22Rv1 (cell line): ENCODE measurements around the gene RFC4.

Experiments used
- CTCF ChIP-seq: fragments of 450-650 bp; IDR thresholded peaks from 2 replicates; pipeline ENCODE4 v1.5.1; 2017; ENCODE audit warnings: mild to moderate bottlenecking
- ZFX ChIP-seq: fragments of 450-650 bp; IDR thresholded peaks from 2 replicates; pipeline ENCODE4 v1.6.1; 2017; ENCODE audit warnings: antibody characterized with exemption, borderline replicate concordance

DNA sequence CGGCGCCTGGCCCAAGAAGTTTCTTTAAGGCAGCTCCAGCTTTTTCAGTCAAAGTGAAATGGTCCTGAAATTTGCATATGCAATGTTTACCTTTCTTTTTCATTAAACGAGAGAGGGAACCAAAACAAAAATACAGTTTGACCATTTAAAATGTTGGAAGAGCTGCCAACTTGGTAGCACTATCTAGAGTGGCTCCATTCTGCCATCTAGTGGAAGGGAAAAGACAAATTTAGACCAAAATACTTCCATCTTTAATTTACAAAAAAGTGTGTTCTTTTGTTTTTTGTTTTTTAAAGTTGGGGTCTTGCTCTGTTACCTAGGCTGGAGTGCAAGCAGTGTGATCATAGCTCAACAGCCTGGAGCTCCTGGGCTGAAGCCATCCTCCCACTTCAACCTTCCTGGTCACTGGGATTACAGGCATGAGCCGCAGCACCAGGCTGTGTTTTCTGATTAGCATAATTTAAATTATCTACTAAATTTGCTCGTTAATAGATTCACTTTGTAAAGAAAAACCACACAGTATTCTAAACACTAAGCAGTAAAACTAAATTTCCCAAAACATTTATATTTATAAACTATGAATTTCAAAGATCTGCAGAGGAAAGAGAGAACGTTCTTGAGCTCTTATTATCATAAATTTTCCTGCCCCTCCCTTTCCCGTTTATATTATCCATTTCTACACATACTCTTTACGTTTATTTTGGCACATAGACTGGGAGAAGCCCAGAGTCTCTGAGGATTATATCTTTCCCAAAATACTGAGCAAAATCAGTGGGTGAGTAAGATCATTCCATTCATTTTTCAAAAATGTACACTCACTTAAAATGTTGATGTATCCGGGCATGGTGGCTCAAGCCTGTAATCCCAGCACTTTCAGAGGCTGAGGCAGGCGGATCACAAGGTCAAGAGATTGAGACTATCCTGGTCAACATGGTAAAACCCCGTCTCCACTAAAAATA, 15.4 kb upstream of the RFC4 start:
- TF ChIP-seq ZFX (no peak), CTCF (peak; percentile 90)
